OCI-LY1 (cell line): ENCODE results near the gene CDHR3.

Experiments used
- H2AFZ ChIP-seq: fragments of 200-600 bp; sonication (generic), shearing (Covaris generic); 2 replicates; pipeline ENCODE4 v1.6.0; 2014; ENCODE audit warnings: antibody characterized with exemption, mild to moderate bottlenecking, low read length
- H3F3A ChIP-seq: fragments of 200-600 bp; sonication (generic), shearing (Covaris generic); 2 replicates; pipeline ENCODE4 v1.6.0; 2014; ENCODE audit warnings: mild to moderate bottlenecking, antibody characterized with exemption, low read length, moderate library complexity; ENCODE audit not compliant: insufficient read depth
- H3K27ac ChIP-seq: fragments of 200-600 bp; sonication (generic); 2 replicates; pipeline ENCODE4 v1.5.1; 2014; ENCODE audit warnings: low read length, mixed run types, mild to moderate bottlenecking, low read depth; ENCODE audit not compliant: poor library complexity, severe bottlenecking
- H3K27me3 ChIP-seq: fragments of 200-600 bp; sonication (generic); 2 replicates; pipeline ENCODE4 v1.6.0; 2014; ENCODE audit warnings: antibody characterized with exemption, mild to moderate bottlenecking, low read length, moderate library complexity; ENCODE audit not compliant: insufficient read depth
- H3K36me3 ChIP-seq: fragments of 200-600 bp; sonication (generic); 2 replicates; pipeline ENCODE4 v1.6.1; 2014; ENCODE audit warnings: mild to moderate bottlenecking, antibody characterized with exemption, low read length, moderate library complexity, mixed read lengths; ENCODE audit not compliant: insufficient read depth
- H3K4me1 ChIP-seq: fragments of 200-600 bp; sonication (generic); 2 replicates; pipeline ENCODE4 v1.5.1; 2014; ENCODE audit warnings: mild to moderate bottlenecking, low read length, moderate library complexity; ENCODE audit not compliant: insufficient read depth, severe bottlenecking
- H3K4me2 ChIP-seq: fragments of 200-600 bp; sonication (generic), shearing (Covaris generic); 2 replicates; pipeline ENCODE4 v1.6.1; 2014; ENCODE audit warnings: low read length
- H3K4me3 ChIP-seq: fragments of 200-600 bp; sonication (generic); 2 replicates; pipeline ENCODE4 v1.5.1; 2014; ENCODE audit warnings: low read length, low read depth, mild to moderate bottlenecking, mixed read lengths; ENCODE audit not compliant: poor library complexity, severe bottlenecking
- H3K79me2 ChIP-seq: fragments of 200-600 bp; shearing (Covaris generic); 2 replicates; pipeline ENCODE4 v1.6.1; 2016; ENCODE audit warnings: mixed run types, low read length, mixed read lengths; ENCODE audit not compliant: insufficient read depth
- H3K9ac ChIP-seq: fragments of 200-600 bp; sonication (generic), shearing (Covaris generic); 2 replicates; pipeline ENCODE4 v1.6.1; 2014; ENCODE audit warnings: mild to moderate bottlenecking, low read length, mixed read lengths
- H3K9me2 ChIP-seq: fragments of 200-600 bp; sonication (generic), shearing (Covaris generic); 2 replicates; pipeline ENCODE4 v1.6.1; 2014; ENCODE audit warnings: low read depth, mild to moderate bottlenecking, low read length, mixed read lengths
- H3K9me3 ChIP-seq: fragments of 200-600 bp; shearing (Covaris generic); 2 replicates; pipeline ENCODE4 v1.6.1; 2014; ENCODE audit warnings: low read length, mixed read lengths
- H4K20me1 ChIP-seq: fragments of 200-600 bp; sonication (generic), shearing (Covaris generic); 2 replicates; pipeline ENCODE4 v1.6.0; 2016; ENCODE audit warnings: mild to moderate bottlenecking, low read length; ENCODE audit not compliant: insufficient read depth
- EZH2 ChIP-seq: fragments of 200-600 bp; sonication (generic), shearing (Covaris generic); IDR thresholded peaks from 2 replicates; pipeline ENCODE4 v1.8.0; 2017; ENCODE audit warnings: borderline replicate concordance, mixed run types, mild to moderate bottlenecking, antibody characterized with exemption, low read length, moderate library complexity, mixed read lengths
- TF ChIP-seq, protein P1 (sequence below): fragments of 200-600 bp; sonication (generic), shearing (Covaris generic); IDR thresholded peaks from 2 replicates; pipeline ENCODE4 v1.5.1; 2017; ENCODE audit warnings: mild to moderate bottlenecking, antibody characterized with exemption, low read length, moderate library complexity, mixed read lengths

The CDHR3 gene

DNA sequence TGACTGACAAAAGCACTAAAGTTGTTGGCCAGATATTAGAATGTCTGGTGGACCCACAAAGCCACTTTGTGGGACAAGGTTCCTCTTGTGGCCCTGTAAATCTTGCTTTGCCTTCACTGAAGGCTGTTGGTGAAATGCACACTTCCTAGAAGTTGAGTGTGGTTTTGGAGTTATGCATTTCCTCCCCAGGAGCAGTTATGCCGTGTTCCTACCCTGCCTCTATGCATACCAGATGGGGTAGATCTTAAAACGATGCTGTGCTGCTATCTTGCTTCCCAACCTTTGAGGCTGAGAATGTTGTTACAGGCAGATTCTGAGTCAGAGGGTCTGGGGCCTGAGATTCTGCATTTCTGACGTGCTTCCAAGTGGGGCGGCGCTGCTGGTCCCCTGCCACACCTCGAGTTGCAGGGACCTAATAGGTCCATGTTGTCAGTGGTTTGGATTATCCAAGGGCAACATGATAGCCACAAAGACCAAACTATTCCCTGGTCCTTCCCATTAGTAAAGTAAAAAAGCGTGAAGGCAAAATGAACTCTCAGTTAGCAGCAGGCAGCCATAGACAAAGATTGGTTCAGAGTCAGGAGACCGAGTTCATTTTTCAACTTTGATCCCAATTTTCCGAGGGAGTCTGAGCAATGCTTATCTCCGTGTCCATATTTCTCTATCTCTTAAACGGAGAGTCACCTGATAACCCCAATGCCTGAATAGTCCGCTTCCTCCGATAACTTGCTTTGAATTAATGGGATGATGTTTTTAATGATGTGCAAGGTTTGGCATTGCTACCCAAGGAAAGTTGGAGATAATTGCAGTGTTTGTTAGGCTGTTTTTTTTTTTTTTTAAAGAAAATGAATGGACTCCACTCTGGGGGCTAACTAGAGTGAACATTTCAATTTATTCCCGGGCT lies 55.8 kb downstream of the CDHR3 start:
- no peaks in the 10 kb centered on the region for H3K36me3 ChIP-seq
- H3K4me2 ChIP-seq: no peak overlapping the region
- no peak overlapping the region for H2AFZ ChIP-seq
- H4K20me1 ChIP-seq: no peaks in the 10 kb centered on the region
- H3F3A ChIP-seq: no peaks in the 10 kb centered on the region
- H3K4me1 ChIP-seq: peaks cover 61% of the 10 kb centered on the region
- H3K27ac ChIP-seq: no peak overlapping the region
- no peak overlapping the region for H3K9ac ChIP-seq
- no peaks in the 10 kb centered on the region for H3K79me2 ChIP-seq
- TF ChIP-seq, protein P1, sequence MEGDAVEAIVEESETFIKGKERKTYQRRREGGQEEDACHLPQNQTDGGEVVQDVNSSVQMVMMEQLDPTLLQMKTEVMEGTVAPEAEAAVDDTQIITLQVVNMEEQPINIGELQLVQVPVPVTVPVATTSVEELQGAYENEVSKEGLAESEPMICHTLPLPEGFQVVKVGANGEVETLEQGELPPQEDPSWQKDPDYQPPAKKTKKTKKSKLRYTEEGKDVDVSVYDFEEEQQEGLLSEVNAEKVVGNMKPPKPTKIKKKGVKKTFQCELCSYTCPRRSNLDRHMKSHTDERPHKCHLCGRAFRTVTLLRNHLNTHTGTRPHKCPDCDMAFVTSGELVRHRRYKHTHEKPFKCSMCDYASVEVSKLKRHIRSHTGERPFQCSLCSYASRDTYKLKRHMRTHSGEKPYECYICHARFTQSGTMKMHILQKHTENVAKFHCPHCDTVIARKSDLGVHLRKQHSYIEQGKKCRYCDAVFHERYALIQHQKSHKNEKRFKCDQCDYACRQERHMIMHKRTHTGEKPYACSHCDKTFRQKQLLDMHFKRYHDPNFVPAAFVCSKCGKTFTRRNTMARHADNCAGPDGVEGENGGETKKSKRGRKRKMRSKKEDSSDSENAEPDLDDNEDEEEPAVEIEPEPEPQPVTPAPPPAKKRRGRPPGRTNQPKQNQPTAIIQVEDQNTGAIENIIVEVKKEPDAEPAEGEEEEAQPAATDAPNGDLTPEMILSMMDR: no peak
- no peak for TF ChIP-seq EZH2
- H3K27me3 ChIP-seq: no peaks in the 10 kb centered on the region
- no peak overlapping the region for H3K4me3 ChIP-seq
- no peaks in the 10 kb centered on the region for H3K9me2 ChIP-seq
- H3K9me3 ChIP-seq: no peaks in the 10 kb centered on the region

DNA sequence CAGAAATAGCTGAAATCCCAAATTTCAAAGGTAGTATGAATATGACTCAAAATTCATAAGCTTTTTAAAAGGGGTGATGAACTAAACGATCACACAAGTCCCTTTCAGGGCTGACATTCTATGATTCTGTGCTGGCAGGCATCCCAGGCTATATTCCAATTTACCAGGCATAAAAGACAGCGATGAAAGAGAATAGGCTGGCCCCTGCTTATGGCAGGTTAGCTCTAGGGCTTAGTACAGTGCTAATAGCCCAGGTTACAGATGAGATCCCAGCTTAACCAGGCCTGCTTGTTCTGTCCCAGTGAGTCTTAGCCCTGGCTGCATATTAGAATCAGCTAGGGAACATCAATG lies 56.4 kb downstream of the CDHR3 start:
- H3K36me3 ChIP-seq: no peaks in the 10 kb centered on the region
- TF ChIP-seq, protein P1: no peak
- no peak for TF ChIP-seq EZH2

DNA sequence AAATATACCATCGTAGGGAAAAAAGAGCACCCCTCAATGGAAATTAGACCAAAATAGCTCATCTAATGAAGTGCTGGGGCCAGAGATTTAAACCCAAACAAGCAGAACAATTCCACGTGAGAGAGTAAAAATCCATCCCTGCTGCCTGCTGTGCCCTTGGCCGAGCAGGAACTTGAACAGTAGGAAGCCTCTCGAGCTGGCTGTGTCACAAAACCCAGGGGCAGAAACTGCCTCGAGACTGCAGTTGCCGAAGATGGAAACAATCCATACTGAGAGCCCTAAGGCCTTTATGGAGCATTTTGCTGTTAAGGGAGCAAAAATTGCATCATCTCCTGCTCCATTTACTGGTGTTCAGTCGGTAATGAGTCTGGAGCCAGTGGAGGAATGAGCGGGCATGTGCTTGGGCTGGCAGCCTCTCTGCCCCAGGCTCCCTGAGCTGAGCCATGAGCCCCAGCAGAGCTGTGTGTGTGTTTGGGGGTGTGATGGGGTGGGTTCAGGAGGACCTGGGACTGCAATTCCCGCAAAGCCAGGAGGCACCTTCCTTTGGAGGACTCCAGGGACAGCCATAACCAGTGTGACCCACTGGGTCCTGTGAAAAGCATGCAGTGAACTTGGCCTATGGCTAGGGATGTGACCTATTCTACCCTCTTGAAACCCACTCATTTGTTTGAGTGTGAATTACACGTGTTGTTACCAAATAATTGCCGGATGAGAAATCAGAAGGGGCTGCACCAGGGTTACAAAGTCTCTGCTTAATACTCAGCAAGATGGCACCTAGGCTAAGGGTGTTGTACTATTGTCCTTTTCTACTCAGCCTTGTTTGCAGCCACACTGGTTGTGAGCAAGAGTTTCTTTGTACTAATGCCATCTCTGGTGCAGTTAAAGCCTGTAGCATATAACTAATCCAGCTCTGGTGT lies 58.3 kb downstream of the CDHR3 start:
- Histone ChIP-seq H3K4me1 (peaks cover 69% of the 10 kb centered on the region), H3K27ac (peak overlapping the region; percentile 94), H3K36me3 (no peaks in the 10 kb centered on the region), H3K79me2 (no peaks in the 10 kb centered on the region), H3K9ac (peak overlapping the region; percentile 13; the same call in 1 of the 2 replicates), H3K9me2 (no peaks in the 10 kb centered on the region), H3K27me3 (no peaks in the 10 kb centered on the region), H3K4me3 (peak overlapping the region; percentile 23), H3K4me2 (peak overlapping the region; percentile 57; the same call in 1 of the 2 replicates), H3F3A (no peaks in the 10 kb centered on the region), H3K9me3 (no peaks in the 10 kb centered on the region), H2AFZ (no peak overlapping the region), H4K20me1 (no peaks in the 10 kb centered on the region)
- no peak for TF ChIP-seq EZH2
- TF ChIP-seq, protein P1: no peak

More for the DNA sequence above, 56.4 kb downstream of the CDHR3 start:
- H4K20me1 ChIP-seq: no peaks in the 10 kb centered on the region
- peaks cover 67% of the 10 kb centered on the region for H3K4me1 ChIP-seq
- no peaks in the 10 kb centered on the region for H3K27me3 ChIP-seq
- no peak overlapping the region for H3K4me2 ChIP-seq
- H3F3A ChIP-seq: no peaks in the 10 kb centered on the region
- H3K27ac ChIP-seq: no peak overlapping the region
- no peaks in the 10 kb centered on the region for H3K79me2 ChIP-seq
- no peak overlapping the region for H3K9ac ChIP-seq
- H3K9me2 ChIP-seq: no peaks in the 10 kb centered on the region
- no peaks in the 10 kb centered on the region for H3K9me3 ChIP-seq
- H3K4me3 ChIP-seq: no peak overlapping the region
- H2AFZ ChIP-seq: no peak overlapping the region
